A673 (cell line): ENCODE data around the gene UAP1. TPM values are rescaled to one million over a fixed set of nuclear protein-coding genes. Genes with fewer than 3 reads are reported as not detected.

Experiments
- Bru-seq: library from RNA; stranded (reverse); fragments of 400-500 nt; gene quantifications from one replicate; lab custom pipeline; 2021; lab: Mats Ljungman, UMichigan
- BruChase-seq, 2 experiments: library from RNA; stranded (reverse); fragments of 400-500 nt; gene quantifications; one replicate each; lab custom pipeline; 2021; lab: Mats Ljungman, UMichigan
- BruUV-seq: library from RNA; stranded (reverse); fragments of 400-500 nt; replicated peaks from 2 replicates; lab custom pipeline; 2021; lab: Mats Ljungman, UMichigan
- CTCF ChIA-PET: fragments of 300-600 bp; sonication (Branson Sonifier 250); formaldehyde crosslinking; loops from one replicate; lab custom pipeline; 2022; ENCODE audit warnings: antibody characterized with exemption; lab: Charles Lee
- POLR2A ChIA-PET: fragments of 300-600 bp; sonication (Branson Sonifier 250); formaldehyde crosslinking; loops from one replicate; lab custom pipeline; 2022; ENCODE audit warnings: antibody characterized with exemption; ENCODE audit not compliant: low non-redundant PET; lab: Charles Lee
- DNase-seq: peaks from one replicate; pipeline ENCODE4 v3.0.0-alpha.2; 2015; ENCODE audit warnings: low spot score
- H3K27ac ChIP-seq: fragments of 200-600 bp; sonication (generic); 2 replicates; pipeline ENCODE4 v1.5.1; 2016; ENCODE audit warnings: mixed run types, low read depth, mild to moderate bottlenecking, mixed read lengths, antibody characterized with exemption, low read length; ENCODE audit not compliant: poor library complexity, severe bottlenecking
- H3K27me3 ChIP-seq: fragments of 200-600 bp; sonication (generic); replicated peaks from 2 replicates; pipeline ENCODE4 v1.6.1; 2017; ENCODE audit warnings: mixed run types, low read depth, mild to moderate bottlenecking, mixed read lengths, antibody characterized with exemption, low read length; ENCODE audit not compliant: insufficient read depth, poor library complexity
- H3K36me3 ChIP-seq: fragments of 200-600 bp; sonication (generic); 2 replicates; pipeline ENCODE4 v1.6.1; 2016; ENCODE audit warnings: mixed run types, mild to moderate bottlenecking, mixed read lengths, antibody characterized with exemption, low read length; ENCODE audit not compliant: insufficient read depth, poor library complexity, severe bottlenecking
- H3K4me1 ChIP-seq: fragments of 200-600 bp; sonication (generic); 2 replicates; pipeline ENCODE4 v1.6.1; 2017; ENCODE audit warnings: mixed run types, mild to moderate bottlenecking, mixed read lengths, antibody characterized with exemption, low read length; ENCODE audit not compliant: insufficient read depth, poor library complexity, severe bottlenecking
- H3K4me3 ChIP-seq: fragments of 200-600 bp; sonication (generic); 2 replicates; pipeline ENCODE4 v1.5.1; 2016; ENCODE audit warnings: low read depth, mixed run types, mild to moderate bottlenecking, mixed read lengths, low read length; ENCODE audit not compliant: poor library complexity, severe bottlenecking
- H3K9me3 ChIP-seq: fragments of 200-600 bp; sonication (generic); 2 replicates; pipeline ENCODE4 v1.6.1; 2016; ENCODE audit warnings: mixed run types, low read depth, mild to moderate bottlenecking, mixed read lengths, antibody characterized with exemption, low read length; ENCODE audit not compliant: poor library complexity, severe bottlenecking
- CTCF ChIP-seq: fragments of 300-800, 200-600 bp; sonication (generic); conservative IDR thresholded peaks from 2 replicates; pipeline ENCODE4 v1.5.1; 2017; ENCODE audit warnings: low read depth, mild to moderate bottlenecking, antibody characterized with exemption, low read length, moderate library complexity, mixed read lengths
- EZH2 ChIP-seq: fragments of 200-600 bp; sonication (generic); IDR thresholded peaks from 2 replicates; pipeline ENCODE4 v1.6.1; 2017; ENCODE audit warnings: borderline replicate concordance, low read depth, mild to moderate bottlenecking, mixed read lengths, antibody characterized with exemption, low read length; ENCODE audit not compliant: poor library complexity, severe bottlenecking
- intact Hi-C: fragments of 100-400 bp; cut with micrococcal nuclease; formaldehyde crosslinking; loops from one replicate; pipeline ENCODE4 v1.10.0; 2022; ENCODE audit not compliant: unreplicated experiment
- long read RNA-seq: library from polyadenylated mRNA; stranded (forward); transcript quantifications from one replicate; pipeline ENCODE4 v2.0.0, GENCODE V29; 2022
- total RNA-seq: library from RNA; stranded (reverse); gene quantifications from 2 replicates; pipeline ENCODE4 v1.2.3, GENCODE V29; 2021

UAP1 gene
- 122 and 152 TPM in 2 replicates for total RNA-seq
- Bru-seq, nascent RNA = percentile 95 among the genes with signal in this experiment
- BruChase-seq, experiment 1, labeled RNA remaining after a 2-hour chase = percentile 91 among the genes with signal in this experiment
- BruChase-seq, experiment 2, labeled RNA remaining after a 6-hour chase = percentile 94 among the genes with signal in this experiment
- long read RNA-seq, transcript UAP1-201 (11 exons, 2,377 nt) = minor isoform, 99 of 288 reads
- long read RNA-seq, transcript UAP1-204 (10 exons, 2,294 nt) = major isoform, 111 of 288 reads
- long read RNA-seq, partial matches to known transcripts = 10 of 288 reads
- long read RNA-seq, other reads (novel, unspliced or antisense) = 65 of 288 reads

GRCh38 chr1:162561616-162562469, at the start of gene UAP1:
TSS of gene UAP1 (plus strand) at chr1:162561722. CDS start at chr1:162566069, 4,347 bp downstream.
- CTCF ChIA-PET = no interaction called here
- POLR2A ChIA-PET = interaction anchor here (0.6 kb wide), 2 partner anchors 161 to 162 kb away, joined by 3 read pairs; no protein-coding TSS in a partner anchor
- no peak for TF ChIP-seq EZH2
- no peak for TF ChIP-seq CTCF
- H3K27ac ChIP-seq = peak within 1 kb of the TSS; percentile 90
- no peaks in the 10 kb centered on the region for H3K9me3 ChIP-seq
- peaks cover 28% of the 10 kb centered on the region for H3K4me1 ChIP-seq
- no TSS peak for BruUV-seq
- H3K4me3 ChIP-seq = peak within 1 kb of the TSS; percentile 91
- H3K27me3 ChIP-seq = no peaks in the 10 kb centered on the region
- peak; percentile 43 for DNase-seq
- H3K36me3 ChIP-seq = peaks cover 15% of the 10 kb centered on the region
- intact Hi-C loops = no loop called here

GRCh38 chr1:162527314-162527713, 34.2 kb upstream of the UAP1 start:
- intact Hi-C loops = no loop called here
- Histone ChIP-seq H3K9me3 (no peaks in the 10 kb centered on the region), H3K27me3 (no peaks in the 10 kb centered on the region), H3K36me3 (peaks cover 40% of the 10 kb centered on the region), H3K4me1 (peaks cover 10% of the 10 kb centered on the region), H3K27ac (no peak overlapping the region), H3K4me3 (no peak overlapping the region)
- DNase-seq = no peak
- TF ChIP-seq CTCF (no peak), EZH2 (no peak)
- ChIA-PET POLR2A (no interaction called here), CTCF (no interaction called here)
- no TSS peak for BruUV-seq

- Histone ChIP-seq H3K36me3 (peaks cover 14% of the 10 kb centered on the region), H3K4me1 (peaks cover 10% of the 10 kb centered on the region), H3K27me3 (no peaks in the 10 kb centered on the region), H3K27ac (no peak overlapping the region), H3K4me3 (no peak overlapping the region), H3K9me3 (no peaks in the 10 kb centered on the region)
- intact Hi-C loops = no loop called here
- BruUV-seq = no TSS peak
- ChIA-PET POLR2A (no interaction called here), CTCF (no interaction called here)
- no peak for DNase-seq
- TF ChIP-seq CTCF = no peak
Measured at GRCh38 chr1:162530307-162530987, 31.1 kb upstream of the UAP1 start.
